ENCODE measurements around the gene KLF9.

KLF9 gene

DNA sequence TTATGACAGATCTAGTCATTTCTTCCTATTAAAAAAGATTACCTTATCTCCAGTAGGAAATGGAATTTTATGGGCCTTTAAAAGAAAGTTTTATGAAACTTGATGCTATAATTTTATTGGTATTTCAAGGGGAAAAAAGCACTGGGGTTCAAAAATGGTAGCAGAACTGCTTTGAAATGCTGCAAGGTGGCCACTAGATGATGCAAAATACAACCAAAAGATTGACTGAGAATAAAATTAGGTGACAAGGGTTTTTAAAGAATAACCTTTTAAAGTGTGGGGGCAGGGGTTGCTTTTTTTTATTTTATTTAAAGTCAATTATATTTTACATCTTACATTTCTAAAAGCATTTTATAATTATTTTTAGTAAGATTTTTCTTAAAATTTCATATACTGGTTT is 61.7 kb downstream of the KLF9 start:
- no peak for DNase-seq

DNA sequence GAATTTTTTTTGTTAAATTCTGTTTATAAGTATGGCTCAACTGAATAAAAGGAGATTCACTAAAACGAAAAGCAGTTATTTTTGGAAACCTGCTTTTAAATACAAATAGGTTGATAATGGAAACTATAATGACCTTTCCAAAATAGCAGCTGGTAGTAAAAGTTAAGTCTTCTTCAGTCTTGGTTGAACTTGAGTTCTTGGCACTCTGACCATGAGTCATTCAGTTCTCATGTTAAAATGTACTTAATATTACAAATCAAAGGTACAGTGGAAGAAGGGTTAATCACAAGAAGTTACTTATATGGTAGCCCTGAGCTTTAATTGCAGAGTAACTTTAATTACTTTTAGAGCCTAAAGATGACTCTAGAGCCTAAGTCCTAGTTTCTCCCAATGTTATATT is 62.1 kb downstream of the KLF9 start:
- DNase-seq = no peak

DNA sequence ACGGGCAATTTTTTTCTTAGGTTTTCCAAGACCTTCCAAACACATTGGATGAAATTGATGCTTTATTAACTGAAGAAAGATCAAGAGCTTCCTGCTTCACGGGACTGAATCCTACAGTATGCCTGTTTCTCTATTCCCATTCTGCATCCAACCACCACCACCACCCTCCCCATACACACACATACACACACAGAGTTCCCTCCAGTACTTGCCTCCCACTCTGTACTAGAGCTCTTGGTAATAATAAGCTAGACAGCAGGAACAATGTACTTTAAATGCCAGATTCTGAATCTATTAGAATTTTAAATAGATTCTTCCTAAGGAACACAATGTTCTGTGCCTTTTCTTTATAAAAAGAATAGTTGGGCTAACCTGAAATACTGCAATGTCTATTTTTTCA is 67.4 kb downstream of the KLF9 start:
- DNase-seq = no peak

- DNase-seq = no peak
Observed at GRCh38 chr9:70340572-70340971, 73.9 kb downstream of the KLF9 start.
